ENCODE data around the gene METTL16. TPM values are rescaled to one million over a fixed set of nuclear protein-coding genes. Genes with fewer than 3 reads are reported as not detected.

Gene METTL16
- polyA plus RNA-seq, 1 experiment = 10.4 TPM

GRCh38 chr17:2416010-2416734 lies 95.5 kb downstream of the METTL16 start:
- Histone ChIP-seq H3K36me3 (ENCODE audit: control insufficient read depth, insufficient read depth, low read length) (peaks cover 11% of the 10 kb centered on the region), H3K4me3 (ENCODE audit: low read depth, low read length) (no peak overlapping the region), H3K27me3 (ENCODE audit: control insufficient read depth, insufficient read depth, low read length) (no peaks in the 10 kb centered on the region)
- peak; percentile 63 for DNase-seq (ENCODE audit: low read depth)
- ChIA-PET CTCF (interaction anchor here (0.6 to 10.3 kb wide), 31 partner anchors 9 to 363 kb away, joined by 3 to 356 read pairs (median 4); partner anchors contain the start of gene TSR1), POLR2A (no interaction called here)
- TF ChIP-seq CTCF (IDR thresholded peaks at IDR 0.05; ENCODE audit: insufficient read depth, low read depth, low read length) = peak; percentile 94

- ChIA-PET CTCF (interaction anchor here (0.9 to 10.3 kb wide), 10 partner anchors 8 to 170 kb away, joined by 3 to 356 read pairs (median 8); partner anchors contain the start of gene TSR1), POLR2A (interaction anchor here (0.6 kb wide), 1 partner anchor 95 kb away, joined by 9 read pairs; no protein-coding TSS in a partner anchor)
- no peak for TF ChIP-seq CTCF (IDR thresholded peaks at IDR 0.05; ENCODE audit: insufficient read depth, low read depth, low read length)
- Histone ChIP-seq H3K4me3 (ENCODE audit: low read depth, low read length) (no peak overlapping the region), H3K27me3 (ENCODE audit: control insufficient read depth, insufficient read depth, low read length) (no peaks in the 10 kb centered on the region), H3K36me3 (ENCODE audit: control insufficient read depth, insufficient read depth, low read length) (peaks cover 9% of the 10 kb centered on the region)
- DNase-seq (ENCODE audit: low read depth) = no peak
Measured at GRCh38 chr17:2415081-2415480, 96.6 kb downstream of the METTL16 start.

GRCh38 chr17:2414446-2415064 lies 97.1 kb downstream of the METTL16 start:
- H3K4me3 ChIP-seq (ENCODE audit: low read depth, low read length) = no peak overlapping the region
- no peak for DNase-seq (ENCODE audit: low read depth)
- CTCF ChIA-PET = interaction anchor here (3.7 to 10.3 kb wide), 2 partner anchors 30 to 170 kb away, joined by 9 to 356 read pairs; no protein-coding TSS in a partner anchor
- POLR2A ChIA-PET = no interaction called here
- H3K27me3 ChIP-seq (ENCODE audit: control insufficient read depth, insufficient read depth, low read length) = no peaks in the 10 kb centered on the region
- peaks cover 6% of the 10 kb centered on the region; the same call in 1 of the 2 replicates for H3K36me3 ChIP-seq (ENCODE audit: control insufficient read depth, insufficient read depth, low read length)
- TF ChIP-seq CTCF (IDR thresholded peaks at IDR 0.05; ENCODE audit: insufficient read depth, low read depth, low read length) = no peak

DNA sequence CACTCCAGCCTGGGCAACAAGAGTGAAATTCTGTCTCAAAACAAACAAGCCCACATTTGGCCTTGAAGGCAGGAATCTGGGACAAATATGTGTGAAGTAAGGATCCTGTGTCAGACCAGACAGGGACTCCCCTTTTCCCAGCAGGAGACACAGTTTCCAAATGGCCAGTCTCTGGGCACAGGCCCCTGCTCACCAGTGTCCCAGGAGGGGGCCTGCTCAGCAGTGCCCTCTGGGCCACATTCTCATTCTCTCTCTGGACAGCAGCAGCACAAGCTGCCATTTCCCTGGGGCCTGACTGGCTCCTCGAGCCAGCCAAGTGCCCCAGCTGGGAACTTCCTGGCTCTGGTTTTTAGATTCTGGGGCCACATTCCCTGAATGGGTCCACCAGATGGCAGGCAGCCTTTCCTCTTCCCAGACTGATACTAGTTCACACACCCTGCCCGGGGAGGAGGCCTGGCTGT lies 99.1 kb downstream of the METTL16 start:
- DNase-seq (ENCODE audit: low read depth) = no peak
- H3K27me3 ChIP-seq (ENCODE audit: control insufficient read depth, insufficient read depth, low read length) = no peaks in the 10 kb centered on the region
- no peak overlapping the region for H3K4me3 ChIP-seq (ENCODE audit: low read depth, low read length)
- ChIA-PET CTCF (interaction anchor here (1.3 to 10.3 kb wide), 4 partner anchors 28 to 168 kb away, joined by 3 to 356 read pairs (median 4); partner anchors contain the start of gene SMG6), POLR2A (no interaction called here)
- peaks cover 2% of the 10 kb centered on the region; the same call in 1 of the 2 replicates for H3K36me3 ChIP-seq (ENCODE audit: control insufficient read depth, insufficient read depth, low read length)
- TF ChIP-seq CTCF (IDR thresholded peaks at IDR 0.05; ENCODE audit: insufficient read depth, low read depth, low read length) = peak; percentile 43; the same call in 1 of the 2 replicates

GRCh38 chr17:2410951-2411350 lies 100.7 kb downstream of the METTL16 start:
- POLR2A ChIA-PET = no interaction called here
- CTCF ChIA-PET = interaction anchor here (1.0 to 10.3 kb wide), 3 partner anchors 26 to 40 kb away, joined by 3 to 356 read pairs (median 3); no protein-coding TSS in a partner anchor
- DNase-seq (ENCODE audit: low read depth) = no peak
- peaks cover 2% of the 10 kb centered on the region; the same call in 1 of the 2 replicates for H3K36me3 ChIP-seq (ENCODE audit: control insufficient read depth, insufficient read depth, low read length)
- TF ChIP-seq CTCF (IDR thresholded peaks at IDR 0.05; ENCODE audit: insufficient read depth, low read depth, low read length) = no peak
- H3K4me3 ChIP-seq (ENCODE audit: low read depth, low read length) = no peak overlapping the region
- no peaks in the 10 kb centered on the region for H3K27me3 ChIP-seq (ENCODE audit: control insufficient read depth, insufficient read depth, low read length)

All from BJ (cell line).